HEK293 (cell line): Measurements from ENCODE around the gene GPX4.

Source experiments
- PRDM1 ChIP-seq: fragments of 450-650 bp; formaldehyde crosslinking; IDR thresholded peaks from 2 replicates; pipeline ENCODE4; 2016; ENCODE audit warnings: missing biosample characterization, missing genetic modification characterization
- ZNF624 ChIP-seq: fragments of 450-650 bp; formaldehyde crosslinking; IDR thresholded peaks from 2 replicates; pipeline ENCODE4 v1.5.1; 2017; ENCODE audit warnings: missing biosample characterization, missing genetic modification characterization
- TF ChIP-seq, protein P1 (sequence below): fragments of 450-650 bp; formaldehyde crosslinking; IDR thresholded peaks from 2 replicates; pipeline ENCODE4 v1.5.1; 2016; ENCODE audit warnings: missing biosample characterization, missing genetic modification characterization

DNA sequence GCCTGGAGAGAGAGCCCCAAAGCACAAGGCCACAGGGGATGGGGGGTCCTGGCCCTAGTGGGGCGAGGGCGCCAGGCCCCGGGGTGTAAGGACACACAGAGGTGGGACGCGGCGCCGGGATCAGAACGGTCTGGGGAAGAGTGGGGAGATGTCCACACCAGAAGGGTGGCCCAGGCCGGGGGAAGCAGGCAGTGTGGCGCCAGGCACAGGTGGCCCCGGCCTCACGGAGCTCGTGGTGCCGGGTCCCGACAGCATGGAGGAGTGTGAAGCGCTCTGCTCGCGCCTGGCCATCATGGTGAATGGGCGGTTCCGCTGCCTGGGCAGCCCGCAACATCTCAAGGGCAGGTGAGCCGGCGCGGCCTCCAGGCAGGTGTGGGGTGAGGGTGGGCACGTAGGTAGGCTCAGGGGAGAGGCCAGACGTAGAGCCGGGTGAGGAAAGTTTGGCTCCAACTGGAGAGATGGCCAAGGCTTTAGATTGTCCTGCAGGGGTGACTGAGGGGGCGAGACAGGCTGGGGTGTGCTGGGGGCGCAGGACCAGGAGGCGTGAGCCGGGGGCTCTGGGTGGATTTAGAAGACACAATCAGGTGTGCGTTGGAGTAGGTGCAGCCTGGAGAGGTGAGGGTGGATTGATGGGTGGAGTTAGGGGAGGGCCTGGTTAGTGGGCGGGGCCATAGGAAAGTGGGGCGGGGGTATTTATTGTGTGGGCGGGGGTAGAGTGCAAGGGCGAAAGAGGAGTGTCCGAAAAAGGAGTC is 39.7 kb upstream of the GPX4 start:
- TF ChIP-seq, protein P1, sequence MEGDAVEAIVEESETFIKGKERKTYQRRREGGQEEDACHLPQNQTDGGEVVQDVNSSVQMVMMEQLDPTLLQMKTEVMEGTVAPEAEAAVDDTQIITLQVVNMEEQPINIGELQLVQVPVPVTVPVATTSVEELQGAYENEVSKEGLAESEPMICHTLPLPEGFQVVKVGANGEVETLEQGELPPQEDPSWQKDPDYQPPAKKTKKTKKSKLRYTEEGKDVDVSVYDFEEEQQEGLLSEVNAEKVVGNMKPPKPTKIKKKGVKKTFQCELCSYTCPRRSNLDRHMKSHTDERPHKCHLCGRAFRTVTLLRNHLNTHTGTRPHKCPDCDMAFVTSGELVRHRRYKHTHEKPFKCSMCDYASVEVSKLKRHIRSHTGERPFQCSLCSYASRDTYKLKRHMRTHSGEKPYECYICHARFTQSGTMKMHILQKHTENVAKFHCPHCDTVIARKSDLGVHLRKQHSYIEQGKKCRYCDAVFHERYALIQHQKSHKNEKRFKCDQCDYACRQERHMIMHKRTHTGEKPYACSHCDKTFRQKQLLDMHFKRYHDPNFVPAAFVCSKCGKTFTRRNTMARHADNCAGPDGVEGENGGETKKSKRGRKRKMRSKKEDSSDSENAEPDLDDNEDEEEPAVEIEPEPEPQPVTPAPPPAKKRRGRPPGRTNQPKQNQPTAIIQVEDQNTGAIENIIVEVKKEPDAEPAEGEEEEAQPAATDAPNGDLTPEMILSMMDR (tag by site-specific recombination): no peak
- TF ChIP-seq ZNF624 (tag by site-specific recombination): no peak
- no peak for TF ChIP-seq PRDM1 (tag by site-specific recombination)
